Measurements from ENCODE around the gene PSKH1.

The PSKH1 gene

GRCh38 chr16:67917140-67917851 lies 24.2 kb downstream of the PSKH1 start:
- Histone ChIP-seq H3K4me2 (ENCODE audit: low read length) (no peak overlapping the region), H3K23ac (ENCODE audit: low read length) (no peak overlapping the region), H4K8ac (ENCODE audit: low read depth, low read length) (no peak overlapping the region), H3K79me2 (ENCODE audit: control insufficient read depth, insufficient read depth, low read length, poor library complexity) (no peaks in the 10 kb centered on the region), H3K18ac (ENCODE audit: low read length) (no peak overlapping the region), H4K12ac (ENCODE audit: low read depth, low read length) (no peak overlapping the region), H2BK12ac (ENCODE audit: low read length) (no peak overlapping the region), H2BK5ac (ENCODE audit: low read depth, low read length, poor library complexity) (no peak overlapping the region), H3K4ac (ENCODE audit: low read depth, low read length) (no peak overlapping the region), H4K91ac (ENCODE audit: low read depth, low read length) (no peak overlapping the region), H2AFZ (ENCODE audit: insufficient read depth, low read length, poor library complexity) (no peak overlapping the region), H3K36me3 (ENCODE audit: control insufficient read depth in 1 of 2, insufficient read depth in 2 of 2, low read length in 2 of 2) (peaks cover 4 to 13% of the 10 kb centered on the region in 2 experiments), H3K4me1 (ENCODE audit: control insufficient read depth in 1 of 2, insufficient read depth in 2 of 2, low read length in 2 of 2) (peaks cover 9 to 23% of the 10 kb centered on the region in 2 experiments), H3K79me1 (ENCODE audit: low read length) (no peaks in the 10 kb centered on the region), H2BK120ac (ENCODE audit: insufficient read depth, low read length, poor library complexity) (no peak overlapping the region), H3K27me3 (ENCODE audit: insufficient read depth, low read length) (no peaks in the 10 kb centered on the region), H3K14ac (ENCODE audit: low read length) (no peak overlapping the region), H2AK5ac (ENCODE audit: low read length) (no peak overlapping the region), H3K27ac (ENCODE audit: low read depth, low read length) (peak overlapping the region; percentile 15), H3K9ac (ENCODE audit: low read length) (no peak overlapping the region), H3K4me3 (ENCODE audit: low read depth, low read length) (no peak overlapping the region), H3K9me3 (ENCODE audit: insufficient read depth, low read depth, low read length) (peaks cover 2% of the 10 kb centered on the region)
- no CpG with 5 or more reads among the region's 6 CpGs for WGBS (ENCODE audit: extremely low coverage, insufficient coverage, insufficient read length)
- DNase-seq: no peak

GRCh38 chr16:67917852-67918236 lies 24.8 kb downstream of the PSKH1 start:
- peak; percentile 48 to 60 for DNase-seq
- no peaks in the 10 kb centered on the region for H3K79me1 ChIP-seq (ENCODE audit: low read length)
- WGBS (ENCODE audit: extremely low coverage, insufficient coverage, insufficient read length): no CpG with 5 or more reads among the region's 4 CpGs

GRCh38 chr16:67919622-67920221 lies 26.7 kb downstream of the PSKH1 start:
- Histone ChIP-seq H3K23ac (ENCODE audit: low read length) (no peak overlapping the region), H3K79me2 (ENCODE audit: control insufficient read depth, insufficient read depth, low read length, poor library complexity) (no peaks in the 10 kb centered on the region), H3K4me1 (ENCODE audit: control insufficient read depth in 1 of 2, insufficient read depth in 2 of 2, low read length in 2 of 2) (peaks cover 9 to 22% of the 10 kb centered on the region in 2 experiments), H2BK12ac (ENCODE audit: low read length) (no peak overlapping the region), H4K8ac (ENCODE audit: low read depth, low read length) (no peak overlapping the region), H2BK120ac (ENCODE audit: insufficient read depth, low read length, poor library complexity) (no peak overlapping the region), H2AFZ (ENCODE audit: insufficient read depth, low read length, poor library complexity) (no peak overlapping the region), H3K18ac (ENCODE audit: low read length) (no peak overlapping the region), H3K27ac (ENCODE audit: low read depth, low read length) (no peak overlapping the region), H3K4me2 (ENCODE audit: low read length) (no peak overlapping the region), H3K9ac (ENCODE audit: low read length) (no peak overlapping the region), H4K12ac (ENCODE audit: low read depth, low read length) (no peak overlapping the region), H3K4ac (ENCODE audit: low read depth, low read length) (no peak overlapping the region), H3K27me3 (ENCODE audit: insufficient read depth, low read length) (no peaks in the 10 kb centered on the region), H4K91ac (ENCODE audit: low read depth, low read length) (no peak overlapping the region), H3K9me3 (ENCODE audit: insufficient read depth, low read depth, low read length) (peaks cover 2% of the 10 kb centered on the region), H2BK5ac (ENCODE audit: low read depth, low read length, poor library complexity) (no peak overlapping the region), H3K14ac (ENCODE audit: low read length) (no peak overlapping the region), H3K4me3 (ENCODE audit: low read depth, low read length) (no peak overlapping the region), H3K36me3 (ENCODE audit: control insufficient read depth in 1 of 2, insufficient read depth in 2 of 2, low read length in 2 of 2) (peaks cover 15 to 20% of the 10 kb centered on the region in 2 experiments), H2AK5ac (ENCODE audit: low read length) (no peak overlapping the region), H3K79me1 (ENCODE audit: low read length) (no peaks in the 10 kb centered on the region)
- no peak for DNase-seq
- WGBS (ENCODE audit: extremely low coverage, insufficient coverage, insufficient read length): no CpG with 5 or more reads among the region's 6 CpGs

More at GRCh38 chr16:67917852-67918236, 24.8 kb downstream of the PSKH1 start:
- no peak overlapping the region for H2BK12ac ChIP-seq (ENCODE audit: low read length)
- no peak overlapping the region for H2AFZ ChIP-seq (ENCODE audit: insufficient read depth, low read length, poor library complexity)
- no peak overlapping the region for H3K14ac ChIP-seq (ENCODE audit: low read length)
- H3K27ac ChIP-seq (ENCODE audit: low read depth, low read length): peak overlapping the region; percentile 15
- H3K4ac ChIP-seq (ENCODE audit: low read depth, low read length): no peak overlapping the region
- H4K12ac ChIP-seq (ENCODE audit: low read depth, low read length): no peak overlapping the region
- H3K4me1 ChIP-seq (ENCODE audit: control insufficient read depth in 1 of 2, insufficient read depth in 2 of 2, low read length in 2 of 2): peaks cover 9 to 23% of the 10 kb centered on the region in 2 experiments
- no peak overlapping the region for H2BK5ac ChIP-seq (ENCODE audit: low read depth, low read length, poor library complexity)
- no peak overlapping the region for H2BK120ac ChIP-seq (ENCODE audit: insufficient read depth, low read length, poor library complexity)
- no peak overlapping the region for H4K91ac ChIP-seq (ENCODE audit: low read depth, low read length)
- H3K27me3 ChIP-seq (ENCODE audit: insufficient read depth, low read length): no peaks in the 10 kb centered on the region
- no peak overlapping the region for H3K23ac ChIP-seq (ENCODE audit: low read length)
- H3K4me2 ChIP-seq (ENCODE audit: low read length): no peak overlapping the region
- H3K9me3 ChIP-seq (ENCODE audit: insufficient read depth, low read depth, low read length): peaks cover 2% of the 10 kb centered on the region
- no peak overlapping the region for H3K18ac ChIP-seq (ENCODE audit: low read length)
- no peak overlapping the region for H4K8ac ChIP-seq (ENCODE audit: low read depth, low read length)
- no peak overlapping the region for H3K4me3 ChIP-seq (ENCODE audit: low read depth, low read length)
- H3K9ac ChIP-seq (ENCODE audit: low read length): no peak overlapping the region
- peaks cover 4 to 13% of the 10 kb centered on the region in 2 experiments for H3K36me3 ChIP-seq (ENCODE audit: control insufficient read depth in 1 of 2, insufficient read depth in 2 of 2, low read length in 2 of 2)
- H3K79me2 ChIP-seq (ENCODE audit: control insufficient read depth, insufficient read depth, low read length, poor library complexity): no peaks in the 10 kb centered on the region
- no peak overlapping the region for H2AK5ac ChIP-seq (ENCODE audit: low read length)

GRCh38 chr16:67922221-67922620 lies 29.2 kb downstream of the PSKH1 start:
- no peak for DNase-seq
- Histone ChIP-seq H3K23ac (ENCODE audit: low read length) (no peak overlapping the region), H3K79me1 (ENCODE audit: low read length) (no peaks in the 10 kb centered on the region), H3K27me3 (ENCODE audit: insufficient read depth, low read length) (no peaks in the 10 kb centered on the region), H2BK12ac (ENCODE audit: low read length) (no peak overlapping the region), H3K14ac (ENCODE audit: low read length) (no peak overlapping the region), H3K4me2 (ENCODE audit: low read length) (no peak overlapping the region), H3K4me3 (ENCODE audit: low read depth, low read length) (no peak overlapping the region), H3K4ac (ENCODE audit: low read depth, low read length) (no peak overlapping the region), H3K36me3 (ENCODE audit: control insufficient read depth in 1 of 2, insufficient read depth in 2 of 2, low read length in 2 of 2) (peaks cover 15 to 20% of the 10 kb centered on the region in 2 experiments), H2AFZ (ENCODE audit: insufficient read depth, low read length, poor library complexity) (no peak overlapping the region), H3K79me2 (ENCODE audit: control insufficient read depth, insufficient read depth, low read length, poor library complexity) (no peaks in the 10 kb centered on the region), H2BK120ac (ENCODE audit: insufficient read depth, low read length, poor library complexity) (no peak overlapping the region), H3K9ac (ENCODE audit: low read length) (no peak overlapping the region), H4K12ac (ENCODE audit: low read depth, low read length) (no peak overlapping the region), H3K18ac (ENCODE audit: low read length) (no peak overlapping the region), H2AK5ac (ENCODE audit: low read length) (no peak overlapping the region), H3K27ac (ENCODE audit: low read depth, low read length) (no peak overlapping the region), H3K4me1 (ENCODE audit: control insufficient read depth in 1 of 2, insufficient read depth in 2 of 2, low read length in 2 of 2) (peaks cover 5 to 6% of the 10 kb centered on the region in 2 experiments), H4K8ac (ENCODE audit: low read depth, low read length) (no peak overlapping the region), H2BK5ac (ENCODE audit: low read depth, low read length, poor library complexity) (no peak overlapping the region), H4K91ac (ENCODE audit: low read depth, low read length) (no peak overlapping the region), H3K9me3 (ENCODE audit: insufficient read depth, low read depth, low read length) (peaks cover 3% of the 10 kb centered on the region)
- no CpG with 5 or more reads among the region's 5 CpGs for WGBS (ENCODE audit: extremely low coverage, insufficient coverage, insufficient read length)

All from trophoblast cell (in vitro differentiated cells and primary cell).